Vagina (tissue), 2 donors: ENCODE results near the gene LRRC10B. TPM values are rescaled to one million over a fixed set of nuclear protein-coding genes. Genes with fewer than 3 reads are reported as not detected.
A peak's percentile ranks its signal among the peaks of the same experiment; 100 is the strongest.

ENCODE experiments used
- DNase-seq, 2 donors: peaks; one replicate each; pipeline ENCODE4 v3.0.0-alpha.2; 2017; ENCODE audit errors: extremely low spot score in 2 of 2
- H3K27ac ChIP-seq: fragments of 200-600 bp; sonication (generic); one replicate; pipeline ENCODE4 v1.5.1; 2019
- H3K27me3 ChIP-seq: fragments of 200-600 bp; sonication (generic); one replicate; pipeline ENCODE4 v1.5.1; 2019
- H3K36me3 ChIP-seq, 2 donors: fragments of 200-600 bp; sonication (generic); one replicate each; pipeline ENCODE4 v1.5.1; 2017 to 2019
- H3K4me1 ChIP-seq: fragments of 200-600 bp; sonication (generic); one replicate; pipeline ENCODE4 v1.5.1; 2019
- H3K4me3 ChIP-seq, 2 donors: fragments of 200-600 bp; sonication (generic); 1 replicate in 1 of 2; 2 replicates in 1 of 2; pipeline ENCODE4 v1.5.1; 2016 to 2019
- H3K9me3 ChIP-seq: fragments of 200-600 bp; sonication (generic); one replicate; pipeline ENCODE4 v1.5.1; 2019
- POLR2A ChIP-seq, 2 donors: fragments of 450-650 bp; IDR thresholded peaks; one replicate each; pipeline ENCODE4 v1.6.1; 2017; ENCODE audit warnings: antibody characterized with exemption in 2 of 2, mild to moderate bottlenecking in 2 of 2, moderate library complexity in 2 of 2
- POLR2AphosphoS5 ChIP-seq, 2 donors: sonication (generic); formaldehyde crosslinking; IDR thresholded peaks; one replicate each; pipeline ENCODE4 v1.9.0; 2017; ENCODE audit warnings: antibody characterized with exemption in 2 of 2, mild to moderate bottlenecking in 2 of 2, low read depth in 1 of 2; ENCODE audit not compliant: insufficient read depth in 1 of 2
- intact Hi-C: fragments of 100-400 bp; cut with DNase I; formaldehyde crosslinking; loops from one replicate; pipeline ENCODE4 v1.15.1; 2023
- total RNA-seq: library from RNA; depleted of rRNA; stranded (reverse); fragments of >200 nt; gene quantifications from one replicate; pipeline ENCODE4 v1.2.3, GENCODE V29; 2016
- TF ChIP-seq, protein P1 (sequence below), 3 experiments: fragments of 450-650 bp in 2 of 3; fragments of 200-600 bp in 1 of 3; sonication (generic) in 1 of 3; IDR thresholded peaks; one replicate each; pipeline ENCODE4 v1.5.1; 2017 to 2019; ENCODE audit warnings: antibody characterized with exemption in 3 of 3, mild to moderate bottlenecking in 2 of 3, moderate library complexity in 2 of 3

The LRRC10B gene
- total RNA-seq, 1 donor from 2014 or later: 0.74 TPM

DNA sequence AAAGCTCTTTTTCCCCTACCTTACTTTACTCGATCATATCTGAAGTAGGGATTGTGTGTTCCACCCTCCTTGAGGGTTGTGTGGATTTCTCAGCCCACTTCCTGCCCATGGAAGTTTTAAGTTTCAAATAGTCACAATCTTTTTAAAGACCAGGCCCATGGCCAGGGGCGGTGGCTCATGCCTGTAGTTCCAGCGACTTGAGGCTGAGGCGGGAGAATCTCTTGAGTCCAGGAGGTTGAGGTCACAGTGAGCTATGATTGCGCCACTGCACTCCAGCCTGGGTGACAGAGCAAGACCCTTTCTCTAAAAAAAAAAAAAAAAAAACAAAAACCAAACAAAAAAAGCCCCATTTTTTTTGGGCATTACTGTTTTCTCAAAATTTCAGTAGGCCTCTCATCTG is 36.3 kb upstream of the LRRC10B start:
- TF ChIP-seq POLR2AphosphoS5 (IDR thresholded peaks at IDR 0.05; ENCODE audit: insufficient read depth in 1 of 2, low read depth in 1 of 2) (peak in 1 of 2 donors; percentile 28), POLR2A (IDR thresholded peaks at IDR 0.05) (no peak)
- TF ChIP-seq, protein P1, sequence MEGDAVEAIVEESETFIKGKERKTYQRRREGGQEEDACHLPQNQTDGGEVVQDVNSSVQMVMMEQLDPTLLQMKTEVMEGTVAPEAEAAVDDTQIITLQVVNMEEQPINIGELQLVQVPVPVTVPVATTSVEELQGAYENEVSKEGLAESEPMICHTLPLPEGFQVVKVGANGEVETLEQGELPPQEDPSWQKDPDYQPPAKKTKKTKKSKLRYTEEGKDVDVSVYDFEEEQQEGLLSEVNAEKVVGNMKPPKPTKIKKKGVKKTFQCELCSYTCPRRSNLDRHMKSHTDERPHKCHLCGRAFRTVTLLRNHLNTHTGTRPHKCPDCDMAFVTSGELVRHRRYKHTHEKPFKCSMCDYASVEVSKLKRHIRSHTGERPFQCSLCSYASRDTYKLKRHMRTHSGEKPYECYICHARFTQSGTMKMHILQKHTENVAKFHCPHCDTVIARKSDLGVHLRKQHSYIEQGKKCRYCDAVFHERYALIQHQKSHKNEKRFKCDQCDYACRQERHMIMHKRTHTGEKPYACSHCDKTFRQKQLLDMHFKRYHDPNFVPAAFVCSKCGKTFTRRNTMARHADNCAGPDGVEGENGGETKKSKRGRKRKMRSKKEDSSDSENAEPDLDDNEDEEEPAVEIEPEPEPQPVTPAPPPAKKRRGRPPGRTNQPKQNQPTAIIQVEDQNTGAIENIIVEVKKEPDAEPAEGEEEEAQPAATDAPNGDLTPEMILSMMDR (IDR thresholded peaks at IDR 0.05): no peak
- Histone ChIP-seq H3K9me3 (no peaks in the 10 kb centered on the region), H3K4me1 (no peaks in the 10 kb centered on the region), H3K36me3 (peaks cover 0 to 5% of the 10 kb centered on the region in 2 donors), H3K4me3 (no peak overlapping the region), H3K27me3 (no peaks in the 10 kb centered on the region), H3K27ac (peak overlapping the region; percentile 81)
- peak in 1 of 2 donors; percentile 91 for DNase-seq
- intact Hi-C loops: no loop called here

DNA sequence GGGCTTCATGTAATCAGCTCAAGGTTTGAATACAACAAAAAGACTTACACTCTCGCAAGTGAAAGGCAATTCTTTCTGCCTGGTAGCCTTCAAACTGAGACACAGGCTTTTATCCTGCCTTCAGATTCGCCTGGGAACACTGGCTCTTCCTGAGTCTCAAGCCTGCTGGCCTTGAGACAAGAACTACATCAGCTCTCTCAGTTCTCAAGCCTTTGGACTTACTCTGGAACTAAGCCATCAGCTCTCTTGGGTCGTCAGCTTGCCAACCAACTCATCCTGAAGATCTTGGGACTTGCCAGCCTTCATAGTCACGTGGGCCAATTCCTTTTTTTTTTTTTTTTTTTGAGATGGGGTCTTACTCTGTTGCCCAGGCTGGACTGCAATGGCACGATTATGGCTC is 35.7 kb upstream of the LRRC10B start:
- Histone ChIP-seq H3K9me3 (no peaks in the 10 kb centered on the region), H3K27me3 (no peaks in the 10 kb centered on the region), H3K27ac (peak overlapping the region; percentile 81), H3K4me1 (peaks cover 6% of the 10 kb centered on the region), H3K4me3 (no peak overlapping the region), H3K36me3 (peaks cover 0 to 5% of the 10 kb centered on the region in 2 donors)
- intact Hi-C loops: no loop called here
- DNase-seq: no peak
- TF ChIP-seq POLR2AphosphoS5 (IDR thresholded peaks at IDR 0.05; ENCODE audit: insufficient read depth in 1 of 2, low read depth in 1 of 2) (no peak), POLR2A (IDR thresholded peaks at IDR 0.05) (no peak)
- TF ChIP-seq, protein P1 (IDR thresholded peaks at IDR 0.05): no peak

GRCh38 chr11:61473370-61474012 is 35.1 kb upstream of the LRRC10B start:
- intact Hi-C loops: no loop called here
- H3K27ac ChIP-seq: peak overlapping the region; percentile 81
- no peaks in the 10 kb centered on the region for H3K9me3 ChIP-seq
- TF ChIP-seq POLR2AphosphoS5 (IDR thresholded peaks at IDR 0.05; ENCODE audit: insufficient read depth in 1 of 2, low read depth in 1 of 2) (no peak), POLR2A (IDR thresholded peaks at IDR 0.05) (no peak)
- TF ChIP-seq, protein P1 (IDR thresholded peaks at IDR 0.05): no peak
- no peaks in the 10 kb centered on the region for H3K27me3 ChIP-seq
- H3K36me3 ChIP-seq: peaks cover 0 to 5% of the 10 kb centered on the region in 2 donors
- no peak for DNase-seq
- no peak overlapping the region for H3K4me3 ChIP-seq
- H3K4me1 ChIP-seq: peaks cover 8% of the 10 kb centered on the region

- no peak for DNase-seq
- H3K27me3 ChIP-seq: no peaks in the 10 kb centered on the region
- H3K27ac ChIP-seq: peak overlapping the region; percentile 81
- TF ChIP-seq POLR2AphosphoS5 (IDR thresholded peaks at IDR 0.05; ENCODE audit: insufficient read depth in 1 of 2, low read depth in 1 of 2): no peak
- TF ChIP-seq, protein P1 (IDR thresholded peaks at IDR 0.05): no peak
- TF ChIP-seq POLR2A (IDR thresholded peaks at IDR 0.05): no peak
- no peaks in the 10 kb centered on the region for H3K36me3 ChIP-seq
- no peak overlapping the region for H3K4me3 ChIP-seq
- intact Hi-C loops: no loop called here
- peaks cover 8% of the 10 kb centered on the region for H3K4me1 ChIP-seq
- no peaks in the 10 kb centered on the region for H3K9me3 ChIP-seq
These were observed 34.4 kb upstream of the LRRC10B start for GRCh38 chr11:61474013-61474643.

GRCh38 chr11:61475433-61475832 is 33.1 kb upstream of the LRRC10B start:
- no peaks in the 10 kb centered on the region for H3K36me3 ChIP-seq
- H3K4me3 ChIP-seq: no peak overlapping the region
- TF ChIP-seq, protein P1 (IDR thresholded peaks at IDR 0.05): no peak
- TF ChIP-seq POLR2AphosphoS5 (IDR thresholded peaks at IDR 0.05; ENCODE audit: insufficient read depth in 1 of 2, low read depth in 1 of 2) (no peak), POLR2A (IDR thresholded peaks at IDR 0.05) (no peak)
- H3K9me3 ChIP-seq: no peaks in the 10 kb centered on the region
- H3K27ac ChIP-seq: no peak overlapping the region
- peaks cover 8% of the 10 kb centered on the region for H3K4me1 ChIP-seq
- no peak for DNase-seq
- H3K27me3 ChIP-seq: no peaks in the 10 kb centered on the region
- intact Hi-C loops: no loop called here
